GM19438 (cell line): Measurements from ENCODE around the gene SACS.
"Not testable (repeated sequence)": the region's sequence is repeated elsewhere in the genome, so short reads cannot be mapped to it uniquely, and the experiment has no call there.

Experiments
- ATAC-seq: cut with Tn5 transposase; IDR thresholded peaks from one replicate; pipeline ENCODE4 v1.9.1; 2021; ENCODE audit warnings: low read depth; ENCODE audit not compliant: unreplicated experiment

Gene SACS

GRCh38 chr13:23455401-23456185, 22.1 kb upstream of the SACS start:
- ATAC-seq = no peak

- ATAC-seq = no peak
Observed at GRCh38 chr13:23453132-23453531, 19.6 kb upstream of the SACS start.

- no peak for ATAC-seq
Observed at GRCh38 chr13:23450340-23451046, 17.0 kb upstream of the SACS start.

GRCh38 chr13:23449398-23450162, 16.1 kb upstream of the SACS start:
- ATAC-seq = no peak

- no peak for ATAC-seq
Observed at GRCh38 chr13:23447927-23448326, 14.4 kb upstream of the SACS start.

GRCh38 chr13:23445794-23446193, 12.3 kb upstream of the SACS start:
- no peak for ATAC-seq

GRCh38 chr13:23443878-23444277, 10.4 kb upstream of the SACS start:
- no peak for ATAC-seq

GRCh38 chr13:23443110-23443509, 9.6 kb upstream of the SACS start:
- no peak for ATAC-seq

- ATAC-seq = no peak
Observed at GRCh38 chr13:23440821-23441618, 7.5 kb upstream of the SACS start.

GRCh38 chr13:23440324-23440723, 6.8 kb upstream of the SACS start:
- not testable (repeated sequence) for ATAC-seq

- ATAC-seq = no peak
Observed at GRCh38 chr13:23437916-23438315, 4.4 kb upstream of the SACS start.

GRCh38 chr13:23436680-23437079, 3.2 kb upstream of the SACS start:
- no peak for ATAC-seq

GRCh38 chr13:23434491-23434890, 989 bp upstream of the SACS start:
- ATAC-seq = no peak

- no peak for ATAC-seq
Observed at GRCh38 chr13:23432626-23433025, 876 bp downstream of the SACS start.

GRCh38 chr13:23430664-23431063, 2.8 kb downstream of the SACS start:
- ATAC-seq = no peak

- no peak for ATAC-seq
Observed at GRCh38 chr13:23427881-23428528, 5.5 kb downstream of the SACS start.

- no peak for ATAC-seq
Observed at GRCh38 chr13:23427342-23427843, 6.1 kb downstream of the SACS start.

GRCh38 chr13:23421596-23421995, 11.9 kb downstream of the SACS start:
- ATAC-seq = no peak

GRCh38 chr13:23418776-23419683, 14.5 kb downstream of the SACS start:
- no peak for ATAC-seq
